Measurements from ENCODE around the gene NFU1. TPM values are rescaled to one million over a fixed set of nuclear protein-coding genes. Genes with fewer than 3 reads are reported as not detected.

The NFU1 gene
- total RNA-seq, 1 donor from 2014 or later, result 50.7 TPM

- no peak for DNase-seq (ENCODE audit: low spot score)
- H3K4me3 Mint-ChIP-seq (ENCODE audit: unreplicated experiment), result no peak overlapping the region
Observed at GRCh38 chr2:69469375-69469774, 32.1 kb upstream of the NFU1 start.

GRCh38 chr2:69466728-69467127 lies 29.5 kb upstream of the NFU1 start:
- Mint-ChIP-seq H3K9me3 (ENCODE audit: unreplicated experiment) (no peaks in the 10 kb centered on the region), H3K4me3 (ENCODE audit: unreplicated experiment) (no peak overlapping the region), H3K27me3 (ENCODE audit: unreplicated experiment) (peaks cover 2% of the 10 kb centered on the region)

More at GRCh38 chr2:69469375-69469774, 32.1 kb upstream of the NFU1 start:
- Mint-ChIP-seq H3K4me1 (ENCODE audit: unreplicated experiment) (peaks cover 5% of the 10 kb centered on the region), H3K27me3 (ENCODE audit: unreplicated experiment) (peaks cover 2% of the 10 kb centered on the region), H3K36me3 (ENCODE audit: low read depth, unreplicated experiment) (peaks cover 29% of the 10 kb centered on the region), H3K27ac (ENCODE audit: unreplicated experiment) (no peak overlapping the region), H3K9me3 (ENCODE audit: unreplicated experiment) (no peaks in the 10 kb centered on the region)
- no peak for TF ChIP-seq CTCF (IDR thresholded peaks at IDR 0.05; ENCODE audit: unreplicated experiment)

GRCh38 chr2:69465513-69466456 lies 28.6 kb upstream of the NFU1 start:
- Mint-ChIP-seq H3K27ac (ENCODE audit: unreplicated experiment) (peak overlapping the region; percentile 42), H3K36me3 (ENCODE audit: low read depth, unreplicated experiment) (peaks cover 40% of the 10 kb centered on the region), H3K4me1 (ENCODE audit: unreplicated experiment) (no peaks in the 10 kb centered on the region), H3K9me3 (ENCODE audit: unreplicated experiment) (no peaks in the 10 kb centered on the region), H3K27me3 (ENCODE audit: unreplicated experiment) (peaks cover 2% of the 10 kb centered on the region), H3K4me3 (ENCODE audit: unreplicated experiment) (peak overlapping the region; percentile 67)
- DNase-seq (ENCODE audit: low spot score), result no peak
- TF ChIP-seq CTCF (IDR thresholded peaks at IDR 0.05; ENCODE audit: unreplicated experiment), result no peak

More at GRCh38 chr2:69466728-69467127, 29.5 kb upstream of the NFU1 start:
- TF ChIP-seq CTCF (IDR thresholded peaks at IDR 0.05; ENCODE audit: unreplicated experiment), result no peak
- DNase-seq (ENCODE audit: low spot score), result no peak
- Mint-ChIP-seq H3K4me1 (ENCODE audit: unreplicated experiment) (no peaks in the 10 kb centered on the region), H3K27ac (ENCODE audit: unreplicated experiment) (no peak overlapping the region), H3K36me3 (ENCODE audit: low read depth, unreplicated experiment) (peaks cover 40% of the 10 kb centered on the region)

GRCh38 chr2:69464575-69464974 lies 27.3 kb upstream of the NFU1 start:
- TF ChIP-seq CTCF (IDR thresholded peaks at IDR 0.05; ENCODE audit: unreplicated experiment), result no peak
- H3K27ac Mint-ChIP-seq (ENCODE audit: unreplicated experiment), result no peak overlapping the region
- peaks cover 3% of the 10 kb centered on the region for H3K4me1 Mint-ChIP-seq (ENCODE audit: unreplicated experiment)
- DNase-seq (ENCODE audit: low spot score), result no peak
- peaks cover 40% of the 10 kb centered on the region for H3K36me3 Mint-ChIP-seq (ENCODE audit: low read depth, unreplicated experiment)
- H3K9me3 Mint-ChIP-seq (ENCODE audit: unreplicated experiment), result no peaks in the 10 kb centered on the region
- H3K4me3 Mint-ChIP-seq (ENCODE audit: unreplicated experiment), result no peak overlapping the region
- H3K27me3 Mint-ChIP-seq (ENCODE audit: unreplicated experiment), result peaks cover 2% of the 10 kb centered on the region

- Mint-ChIP-seq H3K4me1 (ENCODE audit: unreplicated experiment) (peaks cover 5% of the 10 kb centered on the region), H3K27me3 (ENCODE audit: unreplicated experiment) (peaks cover 2% of the 10 kb centered on the region), H3K4me3 (ENCODE audit: unreplicated experiment) (no peak overlapping the region), H3K36me3 (ENCODE audit: low read depth, unreplicated experiment) (peaks cover 40% of the 10 kb centered on the region), H3K27ac (ENCODE audit: unreplicated experiment) (no peak overlapping the region), H3K9me3 (ENCODE audit: unreplicated experiment) (no peaks in the 10 kb centered on the region)
- no peak for DNase-seq (ENCODE audit: low spot score)
- no peak for TF ChIP-seq CTCF (IDR thresholded peaks at IDR 0.05; ENCODE audit: unreplicated experiment)
Observed at GRCh38 chr2:69462780-69463179, 25.5 kb upstream of the NFU1 start.
